ENCODE measurements around the gene CH25H. TPM values are rescaled to one million over a fixed set of nuclear protein-coding genes. Genes with fewer than 3 reads are reported as not detected.

The CH25H gene
- total RNA-seq, 2 donors from 2014 or later, result 2.7 to 5.6 TPM

- no peak for TF ChIP-seq CTCF (IDR thresholded peaks at IDR 0.05)
- H3K4me3 ChIP-seq, result peak overlapping the region; percentile 78
- ATAC-seq (ENCODE audit: insufficient number of reproducible peaks, low FRiP score, low read depth) (no peak), DNase-seq (ENCODE audit: low spot score) (no peak)
- peaks cover 14 to 19% of the 10 kb centered on the region in 2 donors for H3K4me1 ChIP-seq (ENCODE audit: control insufficient read depth in 1 of 2, low read depth in 2 of 2)
- H3K27me3 ChIP-seq (replicated peaks; ENCODE audit: insufficient read depth), result no peaks in the 10 kb centered on the region
- H3K36me3 ChIP-seq, result no peaks in the 10 kb centered on the region
- H3K27ac ChIP-seq, result no peak overlapping the region
- H3K9me3 ChIP-seq, result no peaks in the 10 kb centered on the region
Observed at GRCh38 chr10:89206402-89207180, 526 bp downstream of the CH25H start.

GRCh38 chr10:89204621-89205185, 2.4 kb downstream of the CH25H start:
- DNase-seq (ENCODE audit: low spot score), result no peak
- Histone ChIP-seq H3K27me3 (replicated peaks; ENCODE audit: insufficient read depth) (no peaks in the 10 kb centered on the region), H3K4me1 (ENCODE audit: control insufficient read depth in 1 of 2, low read depth in 2 of 2) (peaks cover 14 to 19% of the 10 kb centered on the region in 2 donors), H3K36me3 (no peaks in the 10 kb centered on the region), H3K9me3 (no peaks in the 10 kb centered on the region), H3K27ac (no peak overlapping the region), H3K4me3 (no peak overlapping the region)
- no peak for ATAC-seq (ENCODE audit: insufficient number of reproducible peaks, low FRiP score, low read depth)
- TF ChIP-seq CTCF (IDR thresholded peaks at IDR 0.05), result no peak

GRCh38 chr10:89203237-89203636, 3.9 kb downstream of the CH25H start:
- H3K27ac ChIP-seq, result no peak overlapping the region
- no peaks in the 10 kb centered on the region for H3K9me3 ChIP-seq
- TF ChIP-seq CTCF (IDR thresholded peaks at IDR 0.05), result no peak
- DNase-seq (ENCODE audit: low spot score) (no peak), ATAC-seq (ENCODE audit: insufficient number of reproducible peaks, low FRiP score, low read depth) (no peak)
- H3K4me3 ChIP-seq, result no peak overlapping the region
- H3K27me3 ChIP-seq (replicated peaks; ENCODE audit: insufficient read depth), result no peaks in the 10 kb centered on the region
- H3K4me1 ChIP-seq (ENCODE audit: control insufficient read depth in 1 of 2, low read depth in 2 of 2), result peaks cover 13 to 17% of the 10 kb centered on the region in 2 donors
- no peaks in the 10 kb centered on the region for H3K36me3 ChIP-seq

- TF ChIP-seq CTCF (IDR thresholded peaks at IDR 0.05), result no peak
- ATAC-seq (ENCODE audit: insufficient number of reproducible peaks, low FRiP score, low read depth) (no peak), DNase-seq (ENCODE audit: low spot score) (no peak)
- Histone ChIP-seq H3K27me3 (replicated peaks; ENCODE audit: insufficient read depth) (no peaks in the 10 kb centered on the region), H3K9me3 (no peaks in the 10 kb centered on the region), H3K4me3 (no peak overlapping the region), H3K4me1 (ENCODE audit: control insufficient read depth in 1 of 2, low read depth in 2 of 2) (peaks cover 8 to 11% of the 10 kb centered on the region in 2 donors), H3K27ac (no peak overlapping the region), H3K36me3 (no peaks in the 10 kb centered on the region)
Observed at GRCh38 chr10:89202033-89202425, 5.1 kb downstream of the CH25H start.

- TF ChIP-seq CTCF (IDR thresholded peaks at IDR 0.05), result no peak
- Histone ChIP-seq H3K4me1 (ENCODE audit: control insufficient read depth in 1 of 2, low read depth in 2 of 2) (peaks cover 3 to 6% of the 10 kb centered on the region in 2 donors), H3K9me3 (no peaks in the 10 kb centered on the region), H3K4me3 (no peak overlapping the region), H3K27me3 (replicated peaks; ENCODE audit: insufficient read depth) (no peaks in the 10 kb centered on the region), H3K27ac (no peak overlapping the region), H3K36me3 (no peaks in the 10 kb centered on the region)
- DNase-seq (ENCODE audit: low spot score) (no peak), ATAC-seq (ENCODE audit: insufficient number of reproducible peaks, low FRiP score, low read depth) (no peak)
Observed at GRCh38 chr10:89201345-89202032, 5.6 kb downstream of the CH25H start.
